GM18499 (cell line): Measurements from ENCODE around the gene ACP2.

Source experiments
- ATAC-seq: cut with Tn5 transposase; IDR thresholded peaks from one replicate; pipeline ENCODE4 v1.9.1; 2021; ENCODE audit warnings: moderate number of reproducible peaks; ENCODE audit not compliant: insufficient read depth, unreplicated experiment

ACP2 gene, protein sequence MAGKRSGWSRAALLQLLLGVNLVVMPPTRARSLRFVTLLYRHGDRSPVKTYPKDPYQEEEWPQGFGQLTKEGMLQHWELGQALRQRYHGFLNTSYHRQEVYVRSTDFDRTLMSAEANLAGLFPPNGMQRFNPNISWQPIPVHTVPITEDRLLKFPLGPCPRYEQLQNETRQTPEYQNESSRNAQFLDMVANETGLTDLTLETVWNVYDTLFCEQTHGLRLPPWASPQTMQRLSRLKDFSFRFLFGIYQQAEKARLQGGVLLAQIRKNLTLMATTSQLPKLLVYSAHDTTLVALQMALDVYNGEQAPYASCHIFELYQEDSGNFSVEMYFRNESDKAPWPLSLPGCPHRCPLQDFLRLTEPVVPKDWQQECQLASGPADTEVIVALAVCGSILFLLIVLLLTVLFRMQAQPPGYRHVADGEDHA

DNA sequence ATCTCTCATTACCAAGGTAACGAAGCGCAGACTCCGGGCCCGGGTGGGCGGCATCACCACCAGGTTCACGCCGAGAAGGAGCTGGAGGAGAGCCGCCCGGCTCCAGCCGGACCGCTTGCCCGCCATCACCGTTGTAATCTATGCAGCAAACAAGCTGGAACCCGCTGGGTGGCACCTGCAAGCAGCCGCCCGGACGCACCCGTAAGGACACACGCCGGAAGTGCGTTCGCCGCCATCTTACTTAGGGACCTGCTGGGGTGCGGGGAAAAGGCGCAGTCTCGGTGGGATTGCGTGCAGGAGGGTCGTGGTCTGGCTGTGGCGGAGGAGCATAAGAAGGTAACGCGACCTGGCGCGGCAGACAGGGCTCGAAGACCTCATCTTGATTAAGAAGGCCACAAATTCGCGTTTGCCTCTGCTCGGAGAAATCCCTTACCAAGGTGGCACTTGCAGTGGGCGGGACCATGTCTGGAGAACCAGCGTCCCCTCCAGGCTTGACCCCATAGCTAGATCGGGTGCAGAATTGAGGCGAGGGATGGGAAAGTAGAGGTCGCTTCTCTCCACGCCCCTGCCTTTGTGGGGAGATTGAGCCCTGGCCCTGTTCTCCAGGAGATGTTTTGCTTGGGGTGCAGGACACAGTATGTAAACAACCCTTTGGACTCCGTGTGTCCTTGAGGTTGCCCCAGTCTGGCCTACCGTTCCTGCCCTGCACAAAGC lies at the start of gene ACP2:
ACP2 (minus strand) TSS at position 151 of the 714 bp plus-strand sequence; CDS start at position 126, 25 bp downstream.
- peak; percentile 71 for ATAC-seq

DNA sequence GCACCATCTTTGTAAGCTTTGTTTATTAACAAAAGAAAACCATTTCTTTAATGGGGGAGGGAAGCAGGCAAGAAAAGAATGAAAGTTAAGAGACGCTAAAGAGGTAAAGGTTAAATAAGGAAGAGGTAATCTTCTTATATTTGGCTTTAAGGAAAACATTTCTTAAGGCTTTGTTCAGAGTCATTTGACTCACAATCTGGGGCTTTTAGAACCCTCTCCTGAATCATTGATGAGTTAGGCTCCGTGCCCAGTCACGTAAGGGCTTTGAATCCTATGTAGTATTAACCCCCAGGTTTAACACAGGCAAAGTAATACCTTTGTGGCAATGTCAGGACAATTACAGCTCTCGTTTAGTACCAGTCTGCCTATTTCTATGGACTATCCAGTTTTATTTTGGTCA lies 47.4 kb upstream of the ACP2 start:
- ATAC-seq, result no peak

DNA sequence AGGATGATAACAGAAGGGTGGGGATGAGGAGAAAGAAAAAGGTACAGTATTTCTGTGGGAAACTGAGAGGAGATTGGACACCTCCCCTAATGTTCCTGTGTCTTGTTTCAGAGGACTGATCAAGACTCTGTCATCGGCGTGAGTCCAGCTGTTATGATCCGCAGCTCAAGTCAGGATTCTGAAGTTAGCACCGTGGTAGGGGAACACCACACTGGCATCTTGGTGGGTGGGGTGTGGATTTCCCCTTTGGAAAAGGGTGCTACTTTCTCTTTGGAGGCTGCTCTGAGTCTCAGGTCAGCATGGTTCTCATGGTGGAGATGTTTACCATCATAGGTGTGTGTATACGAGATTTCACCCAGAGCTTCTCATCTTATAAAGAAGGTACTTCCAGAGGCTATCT lies 46.8 kb upstream of the ACP2 start:
- no peak for ATAC-seq

DNA sequence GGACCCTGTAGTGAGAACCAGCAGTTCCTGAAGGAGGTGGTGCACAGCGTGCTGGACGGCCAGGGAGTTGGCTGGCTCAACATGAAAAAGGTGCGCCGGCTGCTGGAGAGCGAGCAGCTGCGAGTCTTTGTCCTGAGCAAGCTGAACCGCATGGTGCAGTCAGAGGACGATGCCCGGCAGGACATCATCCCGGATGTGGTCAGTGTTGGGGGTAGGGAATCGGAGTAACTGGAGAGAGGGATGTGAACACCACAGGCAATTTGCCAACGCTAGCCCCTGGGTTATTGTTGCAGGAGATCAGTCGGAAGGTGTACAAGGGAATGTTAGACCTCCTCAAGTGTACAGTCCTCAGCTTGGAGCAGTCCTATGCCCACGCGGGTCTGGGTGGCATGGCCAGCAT lies 41.2 kb upstream of the ACP2 start:
- no peak for ATAC-seq

DNA sequence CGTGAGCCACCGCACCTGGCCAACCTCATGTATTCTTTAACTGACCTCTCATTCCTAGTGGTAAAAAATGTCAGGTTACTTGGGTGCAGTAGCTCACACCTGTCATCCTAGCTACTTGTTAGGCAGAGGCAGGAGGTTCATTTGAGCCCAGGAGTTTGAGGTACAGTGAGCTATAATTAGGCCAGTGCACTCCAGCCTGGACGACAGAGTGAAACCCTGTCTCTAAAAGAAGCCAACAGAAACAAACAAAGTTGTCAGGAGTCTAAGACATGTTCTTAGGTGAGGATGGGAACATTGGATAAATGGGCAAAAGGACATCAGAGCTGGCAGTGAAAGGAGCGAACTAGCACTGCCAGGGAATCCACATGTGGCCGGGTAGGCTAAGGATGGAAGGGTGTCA lies 39.5 kb upstream of the ACP2 start:
- ATAC-seq, result no peak

DNA sequence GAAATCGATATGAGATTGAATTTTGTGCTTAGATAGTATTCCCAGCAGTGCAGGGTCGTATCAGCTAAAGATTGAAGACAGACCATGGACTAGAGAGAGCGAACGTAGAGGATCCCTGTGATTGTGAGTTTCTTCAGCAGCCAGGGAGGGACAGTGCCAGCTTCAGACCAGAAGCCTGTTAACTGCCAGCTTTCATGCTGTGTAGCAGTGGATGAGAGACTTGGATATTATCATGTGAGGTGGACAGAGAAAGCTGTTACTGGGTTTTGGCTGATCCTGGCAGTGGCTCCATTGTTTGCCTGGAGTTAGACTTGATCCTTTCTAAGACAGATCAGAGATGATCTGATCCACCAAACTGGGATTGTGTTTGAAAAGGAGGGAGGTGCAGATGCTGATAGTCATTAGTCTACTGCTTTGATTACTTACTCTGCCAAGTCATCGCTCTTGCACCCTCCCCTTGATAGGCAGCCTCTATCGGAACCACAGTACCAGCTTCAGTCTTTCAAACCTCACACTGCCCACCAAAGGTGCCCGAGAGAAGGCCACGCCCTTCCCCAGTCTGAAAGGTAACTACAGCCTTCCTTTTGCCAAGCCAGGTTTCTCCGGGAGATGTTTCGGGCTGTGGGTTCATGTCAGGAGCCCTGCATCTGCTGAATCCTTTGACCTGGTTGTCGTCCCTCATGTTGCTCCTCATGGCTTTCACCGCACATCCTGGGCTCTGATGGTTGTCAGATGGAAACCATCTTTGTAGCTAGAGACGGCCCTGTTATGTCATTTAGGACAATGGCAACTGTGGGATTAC lies 37.6 kb upstream of the ACP2 start:
- ATAC-seq, result no peak

DNA sequence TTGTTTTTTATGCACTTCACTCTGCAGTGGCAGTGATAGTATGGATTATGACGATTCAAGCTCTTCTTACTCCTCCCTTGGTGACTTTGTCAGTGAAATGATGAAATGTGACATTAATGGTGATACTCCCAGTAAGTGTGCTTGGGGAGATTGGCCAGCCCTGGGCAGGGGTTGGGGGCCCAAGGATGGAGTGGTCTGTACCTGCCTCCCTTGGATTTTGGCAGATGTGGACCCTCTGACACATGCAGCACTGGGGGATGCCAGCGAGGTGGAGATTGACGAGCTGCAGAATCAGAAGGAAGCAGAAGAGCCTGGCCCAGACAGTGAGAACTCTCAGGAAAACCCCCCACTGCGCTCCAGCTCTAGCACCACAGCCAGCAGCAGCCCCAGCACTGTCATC lies 35.5 kb upstream of the ACP2 start:
- ATAC-seq, result no peak

DNA sequence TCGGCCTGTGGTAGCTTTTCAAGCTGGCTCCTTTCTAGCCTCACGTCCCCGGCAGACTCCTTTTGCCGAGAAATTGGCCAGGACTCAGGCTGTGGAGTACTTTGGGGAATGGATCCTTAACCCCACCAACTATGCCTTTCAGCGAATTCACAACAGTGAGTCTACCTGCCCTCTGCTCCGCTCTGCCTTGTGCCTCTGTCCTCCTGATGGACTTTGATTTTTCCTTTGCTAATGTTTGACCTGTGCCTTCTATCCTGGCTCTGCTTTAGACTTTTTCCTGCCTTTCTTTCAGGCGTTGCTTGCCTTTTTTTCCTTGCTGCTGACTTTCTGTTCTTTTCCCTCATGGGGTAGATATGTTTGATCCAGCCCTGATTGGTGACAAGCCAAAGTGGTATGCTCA lies 33.8 kb upstream of the ACP2 start:
- ATAC-seq, result no peak

DNA sequence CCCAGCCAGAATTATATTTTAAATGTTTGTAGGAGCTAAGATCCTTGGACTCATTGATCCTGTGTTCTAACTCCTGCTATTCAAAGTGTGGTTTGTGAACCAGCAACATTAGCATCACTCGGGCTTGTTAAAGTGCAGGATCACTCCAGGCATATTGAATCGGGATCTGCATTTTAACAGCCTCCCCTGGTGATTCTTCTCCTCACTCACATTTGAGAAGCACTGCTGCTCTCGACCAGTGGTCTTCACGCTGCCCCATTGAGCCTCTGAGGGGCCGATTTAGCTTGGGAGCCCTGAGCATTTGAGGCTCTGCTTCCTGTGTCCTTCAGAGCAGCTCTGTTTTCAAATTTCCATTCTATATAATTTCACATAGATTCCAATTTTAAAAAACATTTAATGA lies 32.2 kb upstream of the ACP2 start:
- ATAC-seq, result no peak

DNA sequence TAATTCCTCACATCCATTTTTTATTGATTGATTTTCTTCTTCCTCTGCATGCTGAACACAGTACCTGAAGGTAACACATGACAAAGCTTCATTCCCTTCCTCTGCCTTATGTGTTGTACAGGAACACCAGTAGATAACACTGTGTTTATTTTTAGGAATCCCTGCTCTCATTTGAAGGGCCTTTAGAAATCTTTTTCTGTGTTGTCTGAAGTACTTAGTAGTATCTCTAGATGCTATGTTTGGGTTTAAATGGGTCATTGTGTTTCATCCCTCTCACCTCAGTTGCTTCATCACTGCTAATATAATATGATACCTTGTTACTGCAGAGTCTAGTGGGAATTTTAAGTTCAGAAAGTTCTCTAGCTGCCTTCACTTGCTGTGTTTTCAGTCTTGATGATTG lies 31.5 kb upstream of the ACP2 start:
- ATAC-seq, result no peak

DNA sequence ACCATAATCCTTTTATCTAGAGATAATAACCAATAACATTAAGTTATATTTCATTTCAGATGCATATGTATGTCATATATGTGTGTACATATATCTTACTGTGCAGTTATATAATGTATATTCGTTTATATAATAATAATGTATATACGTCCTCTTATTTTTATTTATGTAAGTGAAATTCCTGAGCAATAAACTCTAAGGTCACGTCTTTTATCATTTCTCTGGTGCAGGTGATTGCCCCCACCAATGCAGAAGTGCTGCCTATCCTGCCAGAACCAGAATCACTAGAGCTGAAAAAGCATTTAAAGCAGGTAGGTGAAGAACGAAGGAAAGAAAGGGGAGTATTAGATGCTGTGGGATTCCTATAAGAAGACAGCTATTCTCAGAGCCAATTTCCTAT lies 30.2 kb upstream of the ACP2 start:
- no peak for ATAC-seq

DNA sequence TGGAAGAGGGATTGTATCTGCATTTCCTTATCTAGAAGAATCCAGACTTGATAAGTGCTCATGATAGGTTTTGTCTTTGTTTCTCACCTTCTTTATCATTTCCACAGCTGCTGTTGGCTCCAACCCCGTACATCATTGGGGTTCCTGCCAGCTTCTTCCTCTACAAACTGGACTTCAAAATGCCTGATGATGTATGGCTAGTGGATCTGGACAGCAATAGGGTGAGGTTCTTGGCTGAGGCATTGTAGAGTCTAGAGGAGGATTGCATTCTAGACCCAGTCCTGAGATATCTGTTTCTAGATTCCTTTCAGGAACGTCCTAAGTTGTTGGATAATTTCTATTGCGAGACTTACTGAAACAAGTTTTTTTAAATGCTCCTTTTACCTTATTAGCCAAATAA lies 29.4 kb upstream of the ACP2 start:
- ATAC-seq, result no peak

DNA sequence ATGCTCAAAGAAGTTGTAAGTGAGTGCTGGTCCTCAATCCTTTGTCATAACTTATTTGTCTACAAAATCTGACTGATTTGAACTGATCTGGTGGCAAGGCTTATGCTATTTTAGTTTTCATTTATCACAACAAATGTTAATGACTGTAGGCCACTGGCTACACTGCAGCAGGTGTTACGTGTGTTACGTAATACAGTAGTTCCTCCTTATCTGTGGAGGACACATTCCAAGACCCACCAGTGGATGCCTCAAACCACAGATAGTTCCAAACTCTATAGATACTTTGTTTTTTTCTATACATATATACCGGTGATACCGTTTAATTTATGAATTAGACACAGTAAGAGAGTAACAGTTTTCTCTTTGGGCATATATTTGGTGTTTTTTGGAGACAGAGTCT lies 28.3 kb upstream of the ACP2 start:
- no peak for ATAC-seq

DNA sequence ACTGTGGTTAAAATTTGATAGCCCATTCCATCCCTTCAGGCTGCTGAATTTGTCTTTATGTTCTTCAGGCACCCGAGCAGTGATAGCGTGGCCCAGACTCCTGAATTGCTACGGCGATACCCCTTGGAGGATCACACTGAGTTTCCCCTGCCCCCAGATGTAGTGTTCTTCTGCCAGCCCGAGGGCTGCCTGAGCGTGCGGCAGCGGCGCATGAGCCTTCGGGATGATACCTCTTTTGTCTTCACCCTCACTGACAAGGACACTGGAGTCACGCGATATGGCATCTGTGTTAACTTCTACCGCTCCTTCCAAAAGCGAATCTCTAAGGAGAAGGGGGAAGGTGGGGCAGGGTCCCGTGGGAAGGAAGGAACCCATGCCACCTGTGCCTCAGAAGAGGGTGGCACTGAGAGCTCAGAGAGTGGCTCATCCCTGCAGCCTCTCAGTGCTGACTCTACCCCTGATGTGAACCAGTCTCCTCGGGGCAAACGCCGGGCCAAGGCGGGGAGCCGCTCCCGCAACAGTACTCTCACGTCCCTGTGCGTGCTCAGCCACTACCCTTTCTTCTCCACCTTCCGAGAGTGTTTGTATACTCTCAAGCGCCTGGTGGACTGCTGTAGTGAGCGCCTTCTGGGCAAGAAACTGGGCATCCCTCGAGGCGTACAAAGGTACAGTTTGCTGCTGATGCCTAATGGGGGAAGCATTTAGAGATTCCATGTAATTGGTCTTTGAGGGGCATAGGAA lies 26.1 kb upstream of the ACP2 start:
- no peak for ATAC-seq

DNA sequence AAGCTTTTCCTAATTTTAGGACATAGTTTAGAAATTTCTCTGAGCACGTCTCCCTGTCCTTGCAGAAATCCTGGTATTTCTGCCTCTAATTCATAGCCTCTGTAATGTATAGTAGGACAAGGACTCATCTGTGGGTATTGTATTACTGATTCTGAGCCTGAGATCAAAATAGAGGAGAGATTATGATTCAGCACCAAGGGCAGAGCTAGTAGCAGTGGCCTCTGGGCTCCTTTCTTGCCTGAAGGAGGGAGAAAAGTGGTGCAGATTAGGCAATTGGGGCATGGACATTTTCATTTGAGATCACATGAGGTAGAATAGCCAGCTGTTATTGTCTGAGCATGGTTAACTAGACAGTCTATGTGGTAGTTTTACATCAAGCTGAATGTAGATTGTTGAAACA lies 24.1 kb upstream of the ACP2 start:
- ATAC-seq, result no peak

DNA sequence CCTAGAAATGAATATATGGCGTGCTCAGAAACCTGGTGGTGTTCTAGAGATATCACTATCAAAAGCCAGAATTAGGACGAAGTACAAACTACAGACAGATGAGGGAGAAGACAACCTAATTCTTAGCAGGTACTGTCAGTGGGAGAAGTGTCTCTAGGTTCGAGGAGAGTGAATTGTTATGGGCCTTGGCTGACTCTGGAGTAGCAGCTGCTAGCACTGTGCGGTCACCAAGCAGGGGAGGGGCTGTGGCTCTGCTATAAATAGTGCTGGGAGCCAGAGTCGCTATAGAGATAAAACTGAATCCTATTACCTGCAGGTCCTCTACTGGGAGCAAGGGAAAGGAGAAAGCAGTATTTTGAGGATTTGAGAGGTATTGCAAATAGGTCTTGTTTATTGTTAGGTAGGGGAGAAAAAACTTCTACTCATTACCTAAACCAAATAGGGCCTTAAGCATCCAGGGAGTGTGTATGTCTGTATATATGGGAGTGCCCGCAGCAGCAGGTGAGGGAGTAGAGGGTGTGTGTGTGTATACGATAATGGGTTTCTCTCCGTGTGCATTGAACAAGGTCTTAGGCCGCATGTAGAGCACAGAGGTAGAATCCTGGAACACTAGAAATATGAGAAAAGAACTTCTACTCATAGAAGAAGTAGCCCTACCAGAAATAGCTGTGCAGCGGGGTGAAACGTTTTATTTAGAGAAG lies 23.5 kb upstream of the ACP2 start:
- ATAC-seq, result no peak

DNA sequence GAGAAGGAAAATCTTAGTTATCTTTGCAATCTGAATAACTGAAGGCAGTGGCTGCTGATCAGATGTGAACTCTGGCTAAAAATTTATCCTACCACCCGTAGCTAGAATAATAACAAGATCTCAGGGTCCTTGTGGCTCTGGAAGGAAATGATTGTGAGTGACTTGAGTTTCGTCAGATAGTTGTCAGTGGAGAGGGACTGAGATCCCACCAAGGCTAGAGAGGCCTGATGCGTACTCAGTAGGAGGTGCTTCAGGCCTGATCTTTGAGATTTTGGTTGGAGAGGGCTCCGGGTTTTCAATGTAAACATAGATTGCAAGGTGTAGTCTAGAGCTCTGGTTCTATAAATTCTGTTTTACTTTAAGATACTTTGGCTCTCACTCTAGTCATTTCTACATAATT lies 22.7 kb upstream of the ACP2 start:
- no peak for ATAC-seq

DNA sequence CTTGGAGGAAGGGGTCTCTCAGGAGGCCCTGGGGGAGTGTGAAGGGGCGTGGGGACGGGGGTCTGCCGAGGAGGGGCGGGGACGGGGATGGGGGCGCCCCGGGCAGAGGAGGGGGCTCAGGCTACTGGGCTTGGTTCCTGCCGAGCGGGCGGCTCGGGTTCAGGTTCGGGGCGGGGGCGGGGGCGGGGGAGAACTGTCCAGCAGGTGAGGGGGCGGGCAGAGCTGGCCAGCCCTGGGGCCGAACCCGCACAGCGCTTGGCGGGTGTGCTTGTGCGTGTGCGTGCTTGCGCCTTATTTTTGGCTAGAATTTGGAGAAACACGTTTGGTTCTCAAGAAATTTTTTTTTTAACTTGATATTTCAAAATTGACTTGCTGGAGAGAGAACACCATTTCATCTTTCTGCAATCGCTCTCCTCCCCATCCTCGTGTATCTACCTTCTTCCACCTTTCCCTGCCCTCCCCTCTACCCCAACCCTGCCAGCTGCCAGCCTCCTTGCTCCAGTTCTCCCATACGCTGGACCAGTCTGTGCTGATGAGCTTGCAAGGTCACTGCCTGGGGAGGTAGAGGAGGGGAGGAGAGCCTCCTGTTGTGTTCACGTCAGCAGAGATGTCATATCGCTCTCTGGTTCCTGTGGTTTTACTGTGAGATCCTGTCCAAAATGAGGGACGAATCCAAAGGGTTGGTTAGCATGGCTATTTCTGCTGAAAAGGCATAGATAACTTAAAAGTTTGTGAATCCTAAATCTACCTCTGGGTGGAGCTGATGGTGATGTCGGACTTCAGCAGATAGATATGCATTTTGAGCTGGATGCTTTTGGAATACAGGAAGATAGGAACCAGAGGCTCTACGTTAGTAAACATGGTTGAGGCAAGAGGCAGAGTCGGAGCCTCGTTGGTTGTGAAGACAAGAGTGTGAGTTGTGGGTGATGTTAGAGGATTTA lies 22.0 kb upstream of the ACP2 start:
- no peak for ATAC-seq

DNA sequence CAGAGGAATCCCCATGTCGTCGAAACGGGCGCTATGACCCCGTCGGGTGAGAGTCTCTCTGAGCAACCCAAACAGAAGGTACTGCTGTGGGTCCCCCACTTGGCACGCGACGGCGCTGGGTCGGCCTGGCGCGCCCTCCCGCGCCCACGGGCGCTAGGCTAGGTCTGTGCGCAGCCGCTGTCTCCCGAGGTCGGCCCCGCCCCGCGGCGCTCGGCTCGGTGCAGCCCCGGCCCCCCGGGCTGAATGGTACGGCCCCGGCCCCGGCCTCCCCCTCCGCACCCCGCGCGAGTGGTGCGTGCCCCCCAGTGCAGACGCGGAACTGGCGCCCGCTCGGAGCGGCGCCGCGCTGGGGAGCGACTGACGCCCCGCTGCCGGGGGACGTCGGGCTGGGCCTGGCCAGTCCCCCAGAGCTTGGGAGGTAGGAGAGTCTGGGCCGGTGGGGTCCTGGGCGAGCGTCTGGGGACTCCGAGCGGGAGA lies 21.3 kb upstream of the ACP2 start, which contains the start of gene MADD:
MADD (plus strand) TSS at position 305 of the 477 bp plus-strand sequence.
- peak; percentile 42 for ATAC-seq
